ENCODE results near the gene CAPRIN1. TPM values are rescaled to one million over a fixed set of nuclear protein-coding genes. Genes with fewer than 3 reads are reported as not detected.

Gene CAPRIN1
- total and polyA plus RNA-seq, 4 donors, result 65.6 to 285 (median 119) TPM

GRCh38 chr11:34006876-34007275, 44.7 kb upstream of the CAPRIN1 start:
- no peaks in the 10 kb centered on the region for H3K36me3 ChIP-seq (ENCODE audit: control insufficient read depth in 4 of 4, insufficient read depth in 4 of 4, low read length in 4 of 4)
- H3K4me1 ChIP-seq (ENCODE audit: control insufficient read depth in 5 of 5, insufficient read depth in 5 of 5, low read length in 5 of 5), result no peaks in the 10 kb centered on the region
- H3K27ac ChIP-seq (ENCODE audit: low read depth in 1 of 2, low read length in 1 of 2), result no peak overlapping the region
- H3K9ac ChIP-seq (ENCODE audit: insufficient read depth in 1 of 2, low read length in 2 of 2), result no peak overlapping the region
- ATAC-seq (ENCODE audit: insufficient read depth, low FRiP score) (no peak), DNase-seq (no peak)
- 32 to 51% methylated on average over 2 of the region's 2 CpGs for WGBS, 2 donors
- no peak for TF ChIP-seq CTCF (IDR thresholded peaks at IDR 0.05; ENCODE audit: control extremely low read depth, extremely low read depth)
- H3K4me3 ChIP-seq, result no peak overlapping the region
- H3K27me3 ChIP-seq (ENCODE audit: control insufficient read depth in 3 of 3, insufficient read depth in 3 of 3, low read length in 2 of 3), result no peaks in the 10 kb centered on the region
- H3K9me3 ChIP-seq (ENCODE audit: control insufficient read depth in 4 of 4, insufficient read depth in 3 of 4, low read length in 3 of 4), result no peaks in the 10 kb centered on the region

- 100% methylated on average over 1 of the region's 1 CpG for WGBS, 2 donors
- H3K9ac ChIP-seq (ENCODE audit: insufficient read depth in 1 of 2, low read length in 2 of 2), result no peak overlapping the region
- ATAC-seq (ENCODE audit: insufficient read depth, low FRiP score), result no peak
These were observed 38.8 kb upstream of the CAPRIN1 start for GRCh38 chr11:34012734-34013133.

GRCh38 chr11:34013898-34014571, 37.5 kb upstream of the CAPRIN1 start:
- Histone ChIP-seq H3K4me3 (no peak overlapping the region), H3K27me3 (ENCODE audit: control insufficient read depth in 3 of 3, insufficient read depth in 3 of 3, low read length in 2 of 3) (no peaks in the 10 kb centered on the region), H3K36me3 (ENCODE audit: control insufficient read depth in 4 of 4, insufficient read depth in 4 of 4, low read length in 4 of 4) (no peaks in the 10 kb centered on the region), H3K9me3 (ENCODE audit: control insufficient read depth in 4 of 4, insufficient read depth in 3 of 4, low read length in 3 of 4) (no peaks in the 10 kb centered on the region), H3K4me1 (ENCODE audit: control insufficient read depth in 5 of 5, insufficient read depth in 5 of 5, low read length in 5 of 5) (no peaks in the 10 kb centered on the region), H3K9ac (ENCODE audit: insufficient read depth in 1 of 2, low read length in 2 of 2) (no peak overlapping the region), H3K27ac (ENCODE audit: low read depth in 1 of 2, low read length in 1 of 2) (no peak overlapping the region)
- DNase-seq (no peak), ATAC-seq (ENCODE audit: insufficient read depth, low FRiP score) (no peak)
- 85 to 88% methylated on average over 4 of the region's 4 CpGs for WGBS, 2 donors
- TF ChIP-seq CTCF (IDR thresholded peaks at IDR 0.05; ENCODE audit: control extremely low read depth, extremely low read depth), result no peak

More at GRCh38 chr11:34012734-34013133, 38.8 kb upstream of the CAPRIN1 start:
- no peak overlapping the region for H3K4me3 ChIP-seq
- H3K36me3 ChIP-seq (ENCODE audit: control insufficient read depth in 4 of 4, insufficient read depth in 4 of 4, low read length in 4 of 4), result no peaks in the 10 kb centered on the region
- H3K4me1 ChIP-seq (ENCODE audit: control insufficient read depth in 5 of 5, insufficient read depth in 5 of 5, low read length in 5 of 5), result no peaks in the 10 kb centered on the region
- no peaks in the 10 kb centered on the region for H3K9me3 ChIP-seq (ENCODE audit: control insufficient read depth in 4 of 4, insufficient read depth in 3 of 4, low read length in 3 of 4)
- no peak for TF ChIP-seq CTCF (IDR thresholded peaks at IDR 0.05; ENCODE audit: control extremely low read depth, extremely low read depth)
- H3K27me3 ChIP-seq (ENCODE audit: control insufficient read depth in 3 of 3, insufficient read depth in 3 of 3, low read length in 2 of 3), result no peaks in the 10 kb centered on the region
- no peak for DNase-seq
- H3K27ac ChIP-seq (ENCODE audit: low read depth in 1 of 2, low read length in 1 of 2), result no peak overlapping the region
